ENCODE measurements around the gene CWH43.

DNA sequence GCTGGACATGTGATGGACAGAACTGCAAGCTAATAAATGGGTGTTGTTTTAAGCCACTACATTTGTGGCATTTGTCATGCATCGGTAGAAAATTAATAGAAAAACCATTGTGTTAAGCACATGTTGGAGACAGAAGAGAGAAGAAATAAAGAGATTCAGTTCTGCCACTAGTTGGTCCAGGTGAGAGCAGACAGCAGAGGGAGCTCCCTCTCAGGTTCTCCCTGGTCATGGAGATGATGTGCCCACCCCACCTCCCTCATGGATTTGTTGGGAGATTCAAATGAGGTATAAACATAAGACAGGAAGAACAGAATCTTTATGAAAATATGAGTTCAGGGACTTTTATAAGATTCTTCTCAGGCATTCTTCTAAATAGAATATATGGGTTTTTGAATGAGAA lies 42.7 kb upstream of the CWH43 start:
- TF ChIP-seq CTCF (IDR thresholded peaks at IDR 0.05) (peak in 5 of 6 experiments; percentile 24 to 61 (median 52)), POLR2A (IDR thresholded peaks at IDR 0.05) (no peak)
